Measurements from ENCODE around the gene ARL11.
"Not testable (repeated sequence)": the region's sequence is repeated elsewhere in the genome, so short reads cannot be mapped to it uniquely, and the experiment has no call there.

ARL11 gene

DNA sequence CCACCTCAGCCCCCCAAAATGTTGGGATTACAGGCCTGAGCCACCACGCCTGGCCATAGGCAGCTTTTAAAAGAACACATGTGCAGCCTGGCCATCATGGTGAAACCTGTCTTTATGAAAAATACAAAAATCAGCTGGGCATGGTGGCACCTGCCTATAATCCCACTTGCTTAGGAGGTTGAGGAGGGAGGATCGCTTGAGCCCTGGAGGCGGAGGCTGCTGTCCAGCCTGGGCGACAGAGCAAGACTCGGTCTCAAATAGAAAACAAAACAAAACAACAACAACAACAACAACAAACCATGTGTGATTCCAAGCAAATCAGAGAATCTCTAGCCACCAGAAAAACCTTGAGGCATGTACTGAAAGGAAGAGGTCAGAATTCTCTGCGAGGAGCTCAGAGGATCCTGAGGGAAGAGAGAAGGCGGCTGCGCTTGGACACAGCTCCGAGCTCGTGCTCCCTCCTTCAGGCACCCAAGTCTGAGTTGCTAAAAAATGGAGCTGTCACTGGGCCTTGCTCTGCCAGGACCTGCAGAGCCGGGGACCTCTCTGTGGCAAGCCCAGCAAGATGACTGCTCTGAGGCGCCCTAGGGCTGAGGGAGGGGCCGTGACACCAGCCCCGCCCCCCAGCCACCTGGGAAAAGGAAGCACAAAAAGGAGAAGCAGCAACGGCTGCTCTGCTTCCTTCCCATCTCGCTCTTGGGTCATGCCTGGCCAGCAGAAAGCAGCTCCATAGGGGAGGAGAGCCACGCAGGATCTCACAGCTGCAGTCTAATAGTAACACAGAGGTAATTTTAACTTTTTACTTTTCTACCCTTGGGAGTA is at the start of gene ARL11:
Gene ARL11 (plus strand): TSS at position 677 of the 822 bp plus-strand sequence. CDS start 1,941 bp downstream, outside the sequence.
- Mint-ChIP-seq H3K4me3 (peak within 1 kb of the TSS; percentile 87), H3K4me1 (ENCODE audit: low read depth) (peaks cover 26% of the 10 kb centered on the region), H3K27ac (peak within 1 kb of the TSS; percentile 87), H3K36me3 (ENCODE audit: low read depth) (no peaks in the 10 kb centered on the region), H3K27me3 (no peaks in the 10 kb centered on the region), H3K9me3 (no peaks in the 10 kb centered on the region)

DNA sequence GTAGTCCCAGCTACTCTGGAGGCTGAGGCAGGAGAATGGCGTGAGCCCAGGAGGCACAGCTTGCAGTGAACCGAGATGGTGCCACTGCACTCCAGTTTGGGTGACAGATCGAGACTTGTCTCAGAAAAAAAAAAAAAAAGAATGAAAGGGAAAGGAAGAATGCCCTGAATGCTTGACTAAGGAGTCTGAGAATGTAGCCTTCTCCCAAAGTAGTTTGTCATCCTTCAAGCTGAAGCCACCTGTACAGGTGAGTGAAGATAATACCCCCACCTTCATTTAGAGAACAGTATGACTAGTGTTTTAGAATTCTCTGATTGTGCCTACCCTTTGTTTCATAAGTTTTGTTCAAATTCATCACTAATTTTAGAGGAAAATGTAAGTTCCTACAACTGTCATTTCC is 48.8 kb upstream of the ARL11 start:
- peaks cover 34% of the 10 kb centered on the region for H3K36me3 Mint-ChIP-seq (ENCODE audit: low read depth)

DNA sequence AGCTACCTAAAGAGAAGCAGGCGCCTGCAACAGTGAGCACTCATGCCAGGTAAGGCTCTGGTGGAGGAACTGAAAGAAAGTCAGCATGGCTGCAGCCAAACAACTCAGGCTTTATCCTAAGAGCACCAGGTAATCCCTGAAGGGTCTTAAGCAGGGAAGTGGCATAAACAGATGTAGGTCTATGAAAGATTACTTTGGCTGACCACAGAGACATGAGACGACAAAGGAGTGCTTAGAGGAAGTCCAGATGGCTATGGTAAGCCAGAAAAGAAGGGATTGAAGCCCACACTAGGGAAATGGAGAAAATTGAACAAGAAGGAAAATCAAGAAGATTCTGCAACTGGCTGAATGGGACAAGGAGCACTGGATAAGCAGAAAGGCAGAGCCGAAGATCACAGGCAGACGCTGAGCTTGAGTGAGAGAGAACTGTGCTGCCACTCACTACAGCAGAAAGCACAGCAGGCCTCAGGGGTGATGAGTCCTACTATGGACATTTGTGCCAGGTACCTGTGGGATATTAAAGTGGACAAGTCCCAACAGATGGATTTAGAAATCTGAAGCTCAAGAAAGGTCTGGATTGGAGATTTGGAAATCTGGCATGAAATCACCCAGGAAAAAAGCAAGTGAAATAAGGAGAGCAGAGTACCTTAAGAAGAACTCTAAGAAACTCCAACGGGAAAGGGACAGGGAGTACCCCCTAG is 47.2 kb upstream of the ARL11 start:
- H3K4me1 Mint-ChIP-seq (ENCODE audit: low read depth): peaks cover 37% of the 10 kb centered on the region
- H3K27ac Mint-ChIP-seq: no peak overlapping the region
- H3K36me3 Mint-ChIP-seq (ENCODE audit: low read depth): peaks cover 27% of the 10 kb centered on the region
- no peak overlapping the region for H3K4me3 Mint-ChIP-seq
- no peaks in the 10 kb centered on the region for H3K27me3 Mint-ChIP-seq
- no peaks in the 10 kb centered on the region for H3K9me3 Mint-ChIP-seq

More for the DNA sequence above, 48.8 kb upstream of the ARL11 start:
- Mint-ChIP-seq H3K4me3 (no peak overlapping the region), H3K4me1 (ENCODE audit: low read depth) (peaks cover 29% of the 10 kb centered on the region), H3K27me3 (no peaks in the 10 kb centered on the region), H3K27ac (no peak overlapping the region), H3K9me3 (no peaks in the 10 kb centered on the region)

DNA sequence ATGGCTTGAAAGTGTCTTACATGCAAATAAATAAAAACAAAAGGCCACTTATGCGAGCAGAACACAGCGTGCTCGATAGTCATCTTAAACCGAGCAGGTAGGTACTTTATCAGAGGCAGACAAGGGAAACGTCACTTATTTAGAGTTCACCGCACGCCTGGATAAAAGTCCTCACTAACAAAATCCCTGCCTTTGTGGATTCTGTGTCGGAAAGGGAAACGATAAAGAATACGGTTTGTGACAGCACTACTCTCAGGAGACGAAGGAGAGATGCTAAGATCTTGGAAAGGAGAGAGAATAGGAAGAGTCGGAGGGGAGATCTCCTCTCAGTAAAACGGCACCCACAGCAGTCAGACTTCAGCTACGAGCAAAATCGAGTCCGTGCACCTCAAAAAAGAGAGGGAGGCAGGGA is 43.5 kb upstream of the ARL11 start:
- H3K4me3 Mint-ChIP-seq: peak overlapping the region; percentile 93
- H3K36me3 Mint-ChIP-seq (ENCODE audit: low read depth): peaks cover 13% of the 10 kb centered on the region
- H3K27ac Mint-ChIP-seq: peak overlapping the region; percentile 85
- peaks cover 41% of the 10 kb centered on the region for H3K4me1 Mint-ChIP-seq (ENCODE audit: low read depth)
- H3K27me3 Mint-ChIP-seq: no peaks in the 10 kb centered on the region
- H3K9me3 Mint-ChIP-seq: no peaks in the 10 kb centered on the region

DNA sequence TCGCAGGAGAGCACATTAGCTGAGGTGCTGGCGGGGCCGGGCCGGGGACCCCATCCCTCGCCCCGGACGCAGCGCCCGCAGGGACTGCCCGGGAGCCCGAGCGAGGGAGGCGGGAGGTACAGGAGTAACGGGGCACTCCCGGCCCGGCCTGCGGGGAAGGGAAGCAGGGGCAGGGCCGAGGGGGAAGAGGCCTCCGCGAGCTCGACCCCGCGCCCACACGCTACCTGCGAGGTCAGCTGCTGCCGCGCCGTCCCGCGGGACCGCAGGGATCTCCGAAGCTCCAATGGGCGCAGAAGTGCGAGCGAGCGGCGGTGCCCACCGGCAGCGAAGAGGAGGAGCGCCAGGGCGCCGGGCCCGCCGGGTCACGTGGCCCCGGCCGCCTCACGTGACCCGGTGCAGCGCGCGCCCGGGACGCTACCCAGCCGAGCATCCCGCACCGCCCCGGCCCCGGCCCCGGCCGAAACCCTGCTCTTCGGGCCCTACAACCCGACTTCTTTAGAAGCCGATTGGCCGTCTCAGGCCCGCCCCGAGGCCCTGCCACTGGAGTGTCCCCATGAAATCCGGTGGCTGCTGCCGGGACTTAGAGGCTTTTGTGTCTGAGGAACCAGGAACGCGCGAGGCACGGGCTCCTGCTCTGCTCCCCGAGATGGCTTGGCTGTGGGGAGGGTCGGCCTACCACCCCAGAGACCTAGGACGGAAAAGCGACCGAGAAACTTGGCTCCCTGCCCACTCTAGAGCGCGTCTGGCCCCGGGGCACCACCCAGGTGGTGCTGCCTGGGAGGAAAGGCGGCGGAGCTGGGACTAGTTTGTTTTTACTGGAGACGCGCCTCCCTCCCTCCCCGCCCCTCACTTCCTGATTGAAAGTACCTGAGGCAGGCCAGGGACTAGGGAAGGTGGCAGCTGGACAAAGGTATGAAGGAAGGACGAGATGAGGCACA is 42.8 kb upstream of the ARL11 start, which contains the start of gene RCBTB1:
Gene RCBTB1 (minus strand): TSS at position 339 of the 938 bp plus-strand sequence. CDS start 18,279 bp downstream, outside the sequence.
- Mint-ChIP-seq H3K4me3 (peak within 1 kb of the TSS; percentile 93), H3K27ac (peak within 1 kb of the TSS; percentile 85), H3K4me1 (ENCODE audit: low read depth) (peaks cover 41% of the 10 kb centered on the region), H3K27me3 (no peaks in the 10 kb centered on the region), H3K36me3 (ENCODE audit: low read depth) (peaks cover 8% of the 10 kb centered on the region), H3K9me3 (no peaks in the 10 kb centered on the region)

DNA sequence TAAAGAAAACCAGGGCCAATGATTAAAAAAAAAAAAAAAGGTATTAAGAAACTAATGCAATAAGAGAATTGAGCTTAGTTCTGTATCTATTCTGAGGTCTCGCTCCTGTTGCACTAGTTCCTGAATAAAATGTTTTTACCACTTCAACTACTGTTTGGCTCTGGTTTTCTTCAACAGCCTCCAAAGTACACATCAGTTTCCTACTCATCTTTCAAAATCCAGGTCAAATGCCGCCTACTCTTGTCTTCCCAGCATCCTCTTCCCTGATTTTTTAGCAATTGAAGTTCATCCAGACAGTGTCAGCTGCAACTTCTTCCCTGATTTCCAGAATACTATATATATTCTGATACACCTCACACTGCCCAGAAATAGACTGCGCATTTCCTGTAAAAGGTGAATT is 41.6 kb upstream of the ARL11 start:
- no peaks in the 10 kb centered on the region for H3K27me3 Mint-ChIP-seq
- peaks cover 32% of the 10 kb centered on the region for H3K4me1 Mint-ChIP-seq (ENCODE audit: low read depth)
- H3K9me3 Mint-ChIP-seq: no peaks in the 10 kb centered on the region
- H3K27ac Mint-ChIP-seq: peak overlapping the region; percentile 82
- peak overlapping the region; percentile 93 for H3K4me3 Mint-ChIP-seq
- H3K36me3 Mint-ChIP-seq (ENCODE audit: low read depth): peaks cover 3% of the 10 kb centered on the region

DNA sequence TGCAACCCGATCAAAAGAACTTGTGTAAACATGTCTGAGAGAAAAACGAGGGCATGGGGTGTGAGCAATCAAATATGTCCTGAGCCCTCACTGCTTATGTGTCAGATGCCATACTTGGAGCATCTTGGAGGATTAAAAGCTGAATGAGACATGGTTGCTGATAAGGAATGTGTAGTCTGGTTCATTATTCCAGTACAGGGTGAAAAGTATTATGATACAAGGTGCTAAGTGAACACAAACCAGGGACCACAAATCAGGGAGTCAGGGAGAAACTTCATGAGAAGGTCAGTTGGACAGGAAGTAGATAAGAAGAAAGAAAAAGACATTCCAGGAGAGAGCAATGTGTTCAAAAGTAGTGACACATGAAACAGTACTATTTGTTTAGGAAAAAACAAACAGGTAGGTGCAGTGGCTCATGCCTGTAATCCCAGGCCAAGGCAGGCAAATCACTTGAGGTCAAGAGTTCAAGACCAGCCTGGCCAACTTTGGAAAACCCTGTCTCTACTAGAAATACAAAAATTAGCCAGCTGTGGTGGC is 40.9 kb upstream of the ARL11 start:
- H3K36me3 Mint-ChIP-seq (ENCODE audit: low read depth): no peaks in the 10 kb centered on the region
- H3K4me1 Mint-ChIP-seq (ENCODE audit: low read depth): peaks cover 29% of the 10 kb centered on the region
- H3K9me3 Mint-ChIP-seq: no peaks in the 10 kb centered on the region
- no peak overlapping the region for H3K27ac Mint-ChIP-seq
- H3K4me3 Mint-ChIP-seq: no peak overlapping the region
- no peaks in the 10 kb centered on the region for H3K27me3 Mint-ChIP-seq

DNA sequence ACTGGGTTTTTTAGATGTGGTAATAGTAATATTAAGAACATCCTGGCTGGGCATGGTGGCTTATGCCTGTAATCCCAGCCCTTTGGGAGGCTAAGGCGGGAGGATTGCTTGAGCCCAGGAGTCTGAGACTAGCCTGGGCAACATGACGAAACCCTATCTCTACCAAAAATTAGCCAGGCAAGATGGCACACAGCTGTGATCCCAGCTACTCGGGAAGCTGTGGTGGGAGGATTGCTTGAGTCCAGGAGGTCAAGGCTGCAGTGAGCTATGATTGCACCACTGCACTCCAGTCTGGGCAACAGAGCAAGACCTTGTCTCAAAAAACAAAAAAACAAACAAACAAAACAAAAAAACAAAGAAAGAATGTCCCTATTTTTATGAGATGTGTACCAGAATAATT is 37.6 kb upstream of the ARL11 start:
- H3K4me1 Mint-ChIP-seq (ENCODE audit: low read depth); H3K9me3 Mint-ChIP-seq; H3K27ac Mint-ChIP-seq; H3K27me3 Mint-ChIP-seq; H3K36me3 Mint-ChIP-seq (ENCODE audit: low read depth); H3K4me3 Mint-ChIP-seq: not testable (repeated sequence)

DNA sequence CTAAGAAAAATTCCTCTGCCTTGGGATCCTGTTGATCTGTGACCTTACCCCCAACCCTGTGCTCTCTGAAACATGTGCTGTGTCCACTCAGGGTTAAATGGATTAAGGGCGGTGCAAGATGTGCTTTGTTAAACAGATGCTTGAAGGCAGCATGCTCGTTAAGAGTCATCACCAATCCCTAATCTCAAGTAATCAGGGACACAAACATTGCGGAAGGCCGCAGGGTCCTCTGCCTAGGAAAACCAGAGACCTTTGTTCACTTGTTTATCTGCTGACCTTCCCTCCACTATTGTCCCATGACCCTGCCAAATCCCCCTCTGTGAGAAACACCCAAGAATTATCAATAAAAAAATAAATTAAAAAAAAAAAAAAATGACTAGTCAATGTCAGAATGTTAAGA is 34.4 kb upstream of the ARL11 start:
- not testable (repeated sequence) for H3K27ac Mint-ChIP-seq; H3K4me1 Mint-ChIP-seq (ENCODE audit: low read depth); H3K9me3 Mint-ChIP-seq; H3K27me3 Mint-ChIP-seq; H3K4me3 Mint-ChIP-seq; H3K36me3 Mint-ChIP-seq (ENCODE audit: low read depth)

DNA sequence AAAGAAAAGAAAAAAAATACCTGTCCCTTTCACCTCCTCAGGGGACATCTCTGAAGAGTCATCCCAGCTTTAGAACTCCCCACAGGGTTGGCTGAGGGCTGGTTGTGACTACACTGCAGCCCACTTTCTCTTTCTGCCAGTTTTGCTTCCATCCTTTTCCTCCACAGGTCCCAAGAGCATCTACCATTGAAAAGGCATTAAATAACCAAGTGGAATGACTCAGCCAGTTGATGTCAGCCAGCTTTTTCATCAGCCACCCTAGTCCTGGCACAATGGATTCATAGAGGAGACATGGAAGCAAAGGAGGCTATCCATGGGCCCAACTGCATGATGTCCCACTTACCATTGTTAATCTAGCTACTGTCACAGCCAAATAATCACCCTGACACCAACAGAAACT is 33.7 kb upstream of the ARL11 start:
- Mint-ChIP-seq H3K4me1 (ENCODE audit: low read depth) (no peaks in the 10 kb centered on the region), H3K27me3 (no peaks in the 10 kb centered on the region), H3K27ac (no peak overlapping the region), H3K4me3 (no peak overlapping the region), H3K36me3 (ENCODE audit: low read depth) (no peaks in the 10 kb centered on the region), H3K9me3 (no peaks in the 10 kb centered on the region)

DNA sequence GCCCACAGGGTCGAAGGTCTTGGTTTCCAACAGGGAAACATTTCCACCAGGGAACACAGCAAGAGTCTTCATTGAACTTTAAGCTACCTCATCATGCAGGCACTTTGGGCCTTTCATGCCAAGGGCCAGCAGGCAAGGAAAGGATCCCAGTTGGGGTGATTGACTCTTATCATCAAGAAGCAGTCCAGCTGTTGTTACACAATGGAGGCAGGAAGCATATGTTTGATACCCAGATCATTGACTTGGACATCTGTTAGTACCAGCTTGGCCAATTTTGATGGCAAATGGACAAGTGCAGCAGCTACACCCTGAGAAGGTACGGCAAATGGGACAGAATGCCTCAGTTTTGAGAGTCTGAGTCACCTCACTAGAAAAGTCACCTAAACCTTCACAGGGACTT is 32.1 kb upstream of the ARL11 start:
- H3K4me1 Mint-ChIP-seq (ENCODE audit: low read depth): no peaks in the 10 kb centered on the region
- H3K27me3 Mint-ChIP-seq: no peaks in the 10 kb centered on the region
- H3K36me3 Mint-ChIP-seq (ENCODE audit: low read depth): no peaks in the 10 kb centered on the region
- H3K9me3 Mint-ChIP-seq: no peaks in the 10 kb centered on the region
- H3K27ac Mint-ChIP-seq: no peak overlapping the region
- H3K4me3 Mint-ChIP-seq: no peak overlapping the region

DNA sequence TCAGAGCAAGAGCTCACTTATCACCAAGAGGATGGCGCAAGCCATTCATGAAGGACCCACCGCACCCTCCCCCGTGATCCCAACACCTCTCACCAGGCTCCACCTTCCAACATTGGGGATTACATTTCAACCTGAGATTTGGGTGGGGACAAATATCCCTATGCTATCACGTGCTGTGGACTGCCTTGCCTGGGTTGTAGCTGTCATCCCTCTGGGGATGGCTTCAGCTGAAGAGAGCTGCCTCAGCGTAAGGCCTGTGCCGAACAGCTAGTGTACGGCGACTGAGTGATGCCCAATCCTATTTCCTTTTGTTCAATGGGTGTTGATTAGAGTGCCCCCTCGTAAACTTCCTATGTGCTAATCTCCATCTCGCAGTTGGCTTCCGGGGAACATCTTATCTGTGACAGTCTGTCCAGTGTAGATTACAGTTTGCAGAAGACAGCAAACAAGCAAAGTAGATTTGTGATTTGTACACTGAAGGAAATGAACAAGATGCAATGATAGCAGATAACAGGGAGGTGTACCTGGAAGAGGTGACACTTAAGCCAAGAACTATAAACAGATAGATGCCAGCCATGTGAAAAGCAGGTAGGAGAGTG is 31.2 kb upstream of the ARL11 start:
- Mint-ChIP-seq H3K9me3 (no peaks in the 10 kb centered on the region), H3K36me3 (ENCODE audit: low read depth) (no peaks in the 10 kb centered on the region), H3K27me3 (no peaks in the 10 kb centered on the region), H3K4me1 (ENCODE audit: low read depth) (no peaks in the 10 kb centered on the region), H3K4me3 (no peak overlapping the region), H3K27ac (no peak overlapping the region)

DNA sequence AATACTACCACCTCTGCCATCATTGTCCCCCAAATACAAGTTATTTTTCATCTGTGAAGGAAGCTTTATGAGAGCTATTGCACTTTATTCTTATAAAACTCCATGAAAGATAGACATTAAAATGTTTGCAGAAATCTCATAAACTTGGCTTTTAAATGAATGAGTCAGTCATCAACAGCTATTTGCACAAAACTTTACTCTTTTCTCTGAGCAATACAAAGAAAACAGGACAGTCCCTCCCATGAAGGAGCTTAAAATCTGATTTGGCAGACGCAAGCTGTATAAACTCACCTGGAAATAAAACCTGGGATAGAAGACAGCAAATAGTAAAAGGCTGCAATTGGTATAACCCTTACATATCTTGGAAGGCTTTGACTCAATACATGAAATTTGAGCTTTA is 26.3 kb upstream of the ARL11 start:
- Mint-ChIP-seq H3K4me3 (no peak overlapping the region), H3K9me3 (no peaks in the 10 kb centered on the region), H3K27me3 (no peaks in the 10 kb centered on the region), H3K4me1 (ENCODE audit: low read depth) (peaks cover 2% of the 10 kb centered on the region), H3K27ac (no peak overlapping the region), H3K36me3 (ENCODE audit: low read depth) (no peaks in the 10 kb centered on the region)

DNA sequence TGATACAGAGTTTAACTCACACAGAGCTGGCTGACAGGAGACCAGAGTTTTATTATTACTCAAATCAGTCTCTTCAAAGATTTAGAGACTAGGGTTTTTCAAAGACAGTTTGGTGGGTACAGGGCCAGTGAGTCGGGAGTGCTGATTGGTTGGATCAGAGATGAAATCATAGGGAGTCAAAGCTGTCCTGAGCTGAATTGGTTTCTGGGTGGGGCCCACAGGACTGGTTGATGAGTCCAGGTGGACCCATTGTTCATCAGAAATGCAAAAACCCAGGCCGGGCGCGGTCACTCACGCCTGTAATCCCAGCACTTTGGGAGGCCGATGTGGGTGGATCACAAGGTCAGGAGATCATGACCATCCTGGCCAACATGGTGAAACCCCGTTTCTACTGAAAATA is 25.7 kb upstream of the ARL11 start:
- not testable (repeated sequence) for H3K4me1 Mint-ChIP-seq (ENCODE audit: low read depth); H3K4me3 Mint-ChIP-seq; H3K27ac Mint-ChIP-seq; H3K36me3 Mint-ChIP-seq (ENCODE audit: low read depth); H3K27me3 Mint-ChIP-seq; H3K9me3 Mint-ChIP-seq

Measured in stimulated activated naive CD8-positive, alpha-beta T cell treated with anti-CD3 and anti-CD28 coated beads, Interleukin-15, Interleukin-2, amounts not matched to agents 100 ng/mL and 50 ng/mL, for 24 hours (primary cell).